Muscle of arm (tissue), 12 donors: ENCODE data around the gene MAN2A2. TPM values are rescaled to one million over a fixed set of nuclear protein-coding genes. Genes with fewer than 3 reads are reported as not detected.
A peak's percentile ranks its signal among the peaks of the same experiment; 100 is the strongest.
"Not testable (repeated sequence)": the region's sequence is repeated elsewhere in the genome, so short reads cannot be mapped to it uniquely, and the experiment has no call there.

ENCODE experiments used
- DNase-seq: peaks from one replicate; pipeline ENCODE4 v3.0.0-alpha.2; 2013
- polyA plus RNA-seq, 12 donors: library from polyadenylated mRNA; unstranded; fragments of 120-200 nt; gene quantifications; one replicate each; pipeline ENCODE4 v1.2.1, GENCODE V29; 2013; ENCODE audit not compliant: insufficient read length in 12 of 12

The MAN2A2 gene
- polyA plus RNA-seq, 12 donors = 25.4 to 66.1 (median 35.7) TPM; not detected in 1

GRCh38 chr15:90870354-90871138 lies 32.6 kb upstream of the MAN2A2 start:
- no peak for DNase-seq

GRCh38 chr15:90871139-90871715 lies 31.9 kb upstream of the MAN2A2 start:
- peak; percentile 43 for DNase-seq

- no peak for DNase-seq
Observed at GRCh38 chr15:90871716-90872485, 31.2 kb upstream of the MAN2A2 start.

- no peak for DNase-seq
Observed at GRCh38 chr15:90872486-90873184, 30.5 kb upstream of the MAN2A2 start.

GRCh38 chr15:90873488-90873997 lies 29.6 kb upstream of the MAN2A2 start:
- DNase-seq = no peak

- DNase-seq = no peak
Observed at GRCh38 chr15:90873998-90874605, 29.0 kb upstream of the MAN2A2 start.

- not testable (repeated sequence) for DNase-seq
Observed at GRCh38 chr15:90874986-90875385, 28.1 kb upstream of the MAN2A2 start.

- no peak for DNase-seq
Observed at GRCh38 chr15:90875549-90875981, 27.5 kb upstream of the MAN2A2 start.

- DNase-seq = no peak
Observed at GRCh38 chr15:90876046-90876445, 27.1 kb upstream of the MAN2A2 start.

- DNase-seq = no peak
Observed at GRCh38 chr15:90876512-90877170, 26.5 kb upstream of the MAN2A2 start.

GRCh38 chr15:90877315-90877714 lies 25.8 kb upstream of the MAN2A2 start:
- no peak for DNase-seq

GRCh38 chr15:90877996-90878395 lies 25.1 kb upstream of the MAN2A2 start:
- DNase-seq = no peak

- no peak for DNase-seq
Observed at GRCh38 chr15:90878660-90879059, 24.4 kb upstream of the MAN2A2 start.

- no peak for DNase-seq
Observed at GRCh38 chr15:90879730-90880366, 23.3 kb upstream of the MAN2A2 start.

- DNase-seq = no peak
Observed at GRCh38 chr15:90880381-90881145, 22.5 kb upstream of the MAN2A2 start.

GRCh38 chr15:90881181-90881977 lies 21.7 kb upstream of the MAN2A2 start:
- no peak for DNase-seq

- no peak for DNase-seq
Observed at GRCh38 chr15:90881978-90882721, 21.0 kb upstream of the MAN2A2 start.
